Neural cell (in vitro differentiated cells): ENCODE measurements around the gene GLIS2. TPM values are rescaled to one million over a fixed set of nuclear protein-coding genes. Genes with fewer than 3 reads are reported as not detected.

Experiments
- H2AFZ ChIP-seq: fragments of 200-600, 300-800 bp; sonication (generic), shearing (Covaris generic); 2 replicates; pipeline ENCODE4 v1.6.0; 2014; ENCODE audit warnings: low read depth, mild to moderate bottlenecking, antibody characterized with exemption, low read length, moderate library complexity
- H3F3A ChIP-seq: fragments of 200-600 bp; shearing (Covaris generic); 2 replicates; pipeline ENCODE4 v1.6.1; 2016; ENCODE audit warnings: mild to moderate bottlenecking, moderate library complexity, mixed read lengths, antibody characterized with exemption, low read length; ENCODE audit not compliant: insufficient read depth, poor library complexity, severe bottlenecking
- H3K27ac ChIP-seq: fragments of 200-600, 300-800 bp; sonication (generic), shearing (Covaris generic); 2 replicates; pipeline ENCODE4 v1.5.1; 2014; ENCODE audit warnings: mild to moderate bottlenecking, low read length, moderate library complexity
- H3K27me3 ChIP-seq: fragments of 300-800, 200-600 bp; sonication (generic), shearing (Covaris generic); 2 replicates; pipeline ENCODE4 v1.6.0; 2014; ENCODE audit warnings: mild to moderate bottlenecking, low read depth, low read length, moderate library complexity; ENCODE audit not compliant: insufficient read depth
- H3K36me3 ChIP-seq: fragments of 300-800, 200-600 bp; sonication (generic), shearing (Covaris generic); 2 replicates; pipeline ENCODE4 v1.5.1; 2014; ENCODE audit warnings: mild to moderate bottlenecking, antibody characterized with exemption, low read length, moderate library complexity; ENCODE audit not compliant: insufficient read depth
- H3K4me2 ChIP-seq: fragments of 300-800, 200-600 bp; sonication (generic), shearing (Covaris generic); 2 replicates; pipeline ENCODE4 v1.6.0; 2014; ENCODE audit warnings: mild to moderate bottlenecking, low read length
- H3K4me3 ChIP-seq: fragments of 300-800, 200-600 bp; sonication (generic), shearing (Covaris generic); 2 replicates; pipeline ENCODE4 v1.5.1; 2014; ENCODE audit warnings: mild to moderate bottlenecking, low read length, moderate library complexity
- H3K79me2 ChIP-seq: fragments of 200-600 bp; shearing (Covaris generic); replicated peaks from 2 replicates; pipeline ENCODE4 v1.6.0; 2014; ENCODE audit warnings: mild to moderate bottlenecking, low read length, moderate library complexity; ENCODE audit not compliant: insufficient read depth
- H3K9ac ChIP-seq: fragments of 300-800, 200-600 bp; sonication (generic), shearing (Covaris generic); 2 replicates; pipeline ENCODE4 v1.6.1; 2016; ENCODE audit warnings: mild to moderate bottlenecking, low read length, mixed read lengths
- H3K9me2 ChIP-seq: fragments of 200-600 bp; shearing (Covaris generic); 2 replicates; pipeline ENCODE4 v1.6.1; 2016; ENCODE audit warnings: mild to moderate bottlenecking, low read length, mixed read lengths; ENCODE audit not compliant: insufficient read depth
- H3K9me3 ChIP-seq: fragments of 200-600, 300-800 bp; sonication (generic), shearing (Covaris generic); 2 replicates; pipeline ENCODE4 v1.6.1; 2016; ENCODE audit warnings: mild to moderate bottlenecking, mixed run types, low read length, moderate library complexity, mixed read lengths
- H4K20me1 ChIP-seq: fragments of 200-600 bp; shearing (Covaris generic); 2 replicates; pipeline ENCODE4 v1.6.1; 2016; ENCODE audit warnings: mild to moderate bottlenecking, mixed run types; ENCODE audit not compliant: insufficient read depth
- EP300 ChIP-seq: fragments of 450-650 bp; conservative IDR thresholded peaks from 2 replicates; pipeline ENCODE4 v1.6.1; 2014; ENCODE audit warnings: antibody characterized with exemption, mild to moderate bottlenecking, moderate library complexity; ENCODE audit not compliant: poor library complexity, severe bottlenecking
- EZH2 ChIP-seq: fragments of 200-600, 300-800 bp; shearing (Covaris generic), sonication (generic); IDR thresholded peaks from 2 replicates; pipeline ENCODE4 v1.6.1; 2014; ENCODE audit warnings: antibody characterized with exemption, low read length, borderline replicate concordance, mild to moderate bottlenecking; ENCODE audit not compliant: insufficient read depth, poor library complexity, severe bottlenecking
- MXI1 ChIP-seq: fragments of 450-650 bp; conservative IDR thresholded peaks from 2 replicates; pipeline ENCODE4 v1.6.1; 2014; ENCODE audit warnings: antibody characterized with exemption, mild to moderate bottlenecking; ENCODE audit not compliant: poor library complexity, severe bottlenecking
- POLR2AphosphoS5 ChIP-seq: IDR thresholded peaks from 2 replicates; pipeline ENCODE4 v1.6.1; 2012
- RAD21 ChIP-seq: fragments of 450-650 bp; conservative IDR thresholded peaks from 2 replicates; pipeline ENCODE4 v1.6.1; 2014; ENCODE audit warnings: antibody characterized with exemption, mild to moderate bottlenecking, moderate library complexity
- SMC3 ChIP-seq: fragments of 450-650 bp; conservative IDR thresholded peaks from 2 replicates; pipeline ENCODE4 v1.6.1; 2014; ENCODE audit warnings: antibody characterized with exemption, mild to moderate bottlenecking, moderate library complexity; ENCODE audit not compliant: poor library complexity
- TAF1 ChIP-seq: IDR thresholded peaks from 2 replicates; pipeline ENCODE4 v1.6.1; 2012; ENCODE audit warnings: low read depth
- polyA plus RNA-seq: library from polyadenylated mRNA; depleted of rRNA; stranded (reverse); fragments of >200 nt; gene quantifications from 2 replicates; pipeline ENCODE4 v1.2.3, GENCODE V29; 2014
- TF ChIP-seq, protein P1 (sequence below): fragments of 450-650 bp; IDR thresholded peaks from 2 replicates; pipeline ENCODE4 v1.5.1; 2014; ENCODE audit warnings: antibody characterized with exemption, mild to moderate bottlenecking, moderate library complexity; ENCODE audit not compliant: poor library complexity, severe bottlenecking
- TF ChIP-seq, protein P2 (sequence below): IDR thresholded peaks from 2 replicates; pipeline ENCODE4 v1.6.1; 2012; ENCODE audit warnings: borderline replicate concordance

GLIS2 gene
- polyA plus RNA-seq, 1 donor from 2014 or later, result 2.6 TPM

DNA sequence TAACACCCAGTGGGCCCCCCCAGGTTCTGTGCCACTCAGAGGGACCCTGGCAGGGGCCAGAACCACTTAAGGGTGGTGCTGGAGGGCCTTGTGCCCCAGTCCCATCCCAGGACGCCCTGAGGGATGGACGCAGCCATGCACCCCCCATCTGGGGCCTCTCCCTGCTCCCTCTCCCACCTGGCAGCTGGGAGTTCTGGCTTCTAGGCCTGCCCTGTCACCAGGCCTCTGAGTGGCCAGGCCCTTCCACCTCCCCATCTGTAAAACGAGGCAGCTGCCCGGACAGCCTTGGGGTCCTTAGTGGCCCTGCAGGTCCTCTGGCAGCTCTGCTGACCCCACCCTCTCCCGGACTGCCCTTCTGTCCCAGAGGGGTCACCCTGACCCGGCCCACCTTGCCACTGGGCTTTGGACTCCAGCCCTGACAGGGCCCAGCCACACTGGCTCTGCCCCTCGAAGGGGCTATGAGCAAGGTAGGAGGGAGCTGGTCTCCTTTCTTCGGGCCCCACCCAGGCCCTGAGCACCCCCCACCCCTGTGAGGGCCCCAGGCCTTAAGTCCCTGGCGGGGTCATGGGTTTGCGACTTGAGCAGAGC lies 22.9 kb downstream of the GLIS2 start:
- Histone ChIP-seq H3K4me2 (no peak overlapping the region), H3K79me2 (no peaks in the 10 kb centered on the region)

DNA sequence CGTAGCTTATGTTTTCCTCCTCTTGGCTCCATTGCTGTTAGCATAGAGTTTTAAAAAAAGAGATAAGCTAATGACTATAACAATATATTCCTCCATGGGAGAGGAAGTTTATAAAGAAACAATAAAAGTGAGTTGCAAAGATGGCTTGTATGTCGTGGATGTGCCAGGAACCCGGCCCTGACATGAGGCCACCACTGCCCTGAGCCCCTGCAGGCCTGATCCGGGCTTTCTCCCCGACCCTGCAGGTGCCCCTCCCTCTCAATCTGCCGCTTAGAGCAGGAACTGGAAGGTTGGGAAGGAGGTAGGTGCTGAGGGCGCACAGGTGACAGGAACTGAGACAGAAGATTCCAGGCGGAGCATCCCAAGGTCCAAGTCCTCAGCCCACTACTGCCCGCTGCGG lies 23.6 kb downstream of the GLIS2 start:
- H3K9ac ChIP-seq, result no peak overlapping the region
- H3K36me3 ChIP-seq, result no peaks in the 10 kb centered on the region
- no peak overlapping the region for H2AFZ ChIP-seq
- H3K9me3 ChIP-seq, result no peaks in the 10 kb centered on the region
- no peaks in the 10 kb centered on the region for H3K27me3 ChIP-seq
- H3K4me2 ChIP-seq, result no peak overlapping the region
- H3K4me3 ChIP-seq, result no peak overlapping the region
- TF ChIP-seq, protein P1, sequence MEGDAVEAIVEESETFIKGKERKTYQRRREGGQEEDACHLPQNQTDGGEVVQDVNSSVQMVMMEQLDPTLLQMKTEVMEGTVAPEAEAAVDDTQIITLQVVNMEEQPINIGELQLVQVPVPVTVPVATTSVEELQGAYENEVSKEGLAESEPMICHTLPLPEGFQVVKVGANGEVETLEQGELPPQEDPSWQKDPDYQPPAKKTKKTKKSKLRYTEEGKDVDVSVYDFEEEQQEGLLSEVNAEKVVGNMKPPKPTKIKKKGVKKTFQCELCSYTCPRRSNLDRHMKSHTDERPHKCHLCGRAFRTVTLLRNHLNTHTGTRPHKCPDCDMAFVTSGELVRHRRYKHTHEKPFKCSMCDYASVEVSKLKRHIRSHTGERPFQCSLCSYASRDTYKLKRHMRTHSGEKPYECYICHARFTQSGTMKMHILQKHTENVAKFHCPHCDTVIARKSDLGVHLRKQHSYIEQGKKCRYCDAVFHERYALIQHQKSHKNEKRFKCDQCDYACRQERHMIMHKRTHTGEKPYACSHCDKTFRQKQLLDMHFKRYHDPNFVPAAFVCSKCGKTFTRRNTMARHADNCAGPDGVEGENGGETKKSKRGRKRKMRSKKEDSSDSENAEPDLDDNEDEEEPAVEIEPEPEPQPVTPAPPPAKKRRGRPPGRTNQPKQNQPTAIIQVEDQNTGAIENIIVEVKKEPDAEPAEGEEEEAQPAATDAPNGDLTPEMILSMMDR, result no peak
- TF ChIP-seq POLR2AphosphoS5, result no peak
- no peak for TF ChIP-seq EP300
- no peak for TF ChIP-seq TAF1
- no peak for TF ChIP-seq MXI1
- TF ChIP-seq EZH2, result no peak
- TF ChIP-seq SMC3, result no peak
- H3K79me2 ChIP-seq, result no peaks in the 10 kb centered on the region
- H3K9me2 ChIP-seq, result no peaks in the 10 kb centered on the region
- H3K27ac ChIP-seq, result no peak overlapping the region
- H3F3A ChIP-seq, result no peaks in the 10 kb centered on the region
- H4K20me1 ChIP-seq, result no peaks in the 10 kb centered on the region

More for the DNA sequence above, 22.9 kb downstream of the GLIS2 start:
- H3F3A ChIP-seq, result no peaks in the 10 kb centered on the region
- no peaks in the 10 kb centered on the region for H4K20me1 ChIP-seq
- H3K9ac ChIP-seq, result no peak overlapping the region
- H3K9me2 ChIP-seq, result no peaks in the 10 kb centered on the region
- H3K27me3 ChIP-seq, result no peaks in the 10 kb centered on the region
- no peaks in the 10 kb centered on the region for H3K9me3 ChIP-seq
- no peak overlapping the region for H2AFZ ChIP-seq
- no peaks in the 10 kb centered on the region for H3K36me3 ChIP-seq
- no peak overlapping the region for H3K27ac ChIP-seq
- TF ChIP-seq EP300 (no peak), POLR2AphosphoS5 (no peak)
- TF ChIP-seq, protein P2, sequence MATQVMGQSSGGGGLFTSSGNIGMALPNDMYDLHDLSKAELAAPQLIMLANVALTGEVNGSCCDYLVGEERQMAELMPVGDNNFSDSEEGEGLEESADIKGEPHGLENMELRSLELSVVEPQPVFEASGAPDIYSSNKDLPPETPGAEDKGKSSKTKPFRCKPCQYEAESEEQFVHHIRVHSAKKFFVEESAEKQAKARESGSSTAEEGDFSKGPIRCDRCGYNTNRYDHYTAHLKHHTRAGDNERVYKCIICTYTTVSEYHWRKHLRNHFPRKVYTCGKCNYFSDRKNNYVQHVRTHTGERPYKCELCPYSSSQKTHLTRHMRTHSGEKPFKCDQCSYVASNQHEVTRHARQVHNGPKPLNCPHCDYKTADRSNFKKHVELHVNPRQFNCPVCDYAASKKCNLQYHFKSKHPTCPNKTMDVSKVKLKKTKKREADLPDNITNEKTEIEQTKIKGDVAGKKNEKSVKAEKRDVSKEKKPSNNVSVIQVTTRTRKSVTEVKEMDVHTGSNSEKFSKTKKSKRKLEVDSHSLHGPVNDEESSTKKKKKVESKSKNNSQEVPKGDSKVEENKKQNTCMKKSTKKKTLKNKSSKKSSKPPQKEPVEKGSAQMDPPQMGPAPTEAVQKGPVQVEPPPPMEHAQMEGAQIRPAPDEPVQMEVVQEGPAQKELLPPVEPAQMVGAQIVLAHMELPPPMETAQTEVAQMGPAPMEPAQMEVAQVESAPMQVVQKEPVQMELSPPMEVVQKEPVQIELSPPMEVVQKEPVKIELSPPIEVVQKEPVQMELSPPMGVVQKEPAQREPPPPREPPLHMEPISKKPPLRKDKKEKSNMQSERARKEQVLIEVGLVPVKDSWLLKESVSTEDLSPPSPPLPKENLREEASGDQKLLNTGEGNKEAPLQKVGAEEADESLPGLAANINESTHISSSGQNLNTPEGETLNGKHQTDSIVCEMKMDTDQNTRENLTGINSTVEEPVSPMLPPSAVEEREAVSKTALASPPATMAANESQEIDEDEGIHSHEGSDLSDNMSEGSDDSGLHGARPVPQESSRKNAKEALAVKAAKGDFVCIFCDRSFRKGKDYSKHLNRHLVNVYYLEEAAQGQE, result no peak
- H3K4me3 ChIP-seq, result no peak overlapping the region

DNA sequence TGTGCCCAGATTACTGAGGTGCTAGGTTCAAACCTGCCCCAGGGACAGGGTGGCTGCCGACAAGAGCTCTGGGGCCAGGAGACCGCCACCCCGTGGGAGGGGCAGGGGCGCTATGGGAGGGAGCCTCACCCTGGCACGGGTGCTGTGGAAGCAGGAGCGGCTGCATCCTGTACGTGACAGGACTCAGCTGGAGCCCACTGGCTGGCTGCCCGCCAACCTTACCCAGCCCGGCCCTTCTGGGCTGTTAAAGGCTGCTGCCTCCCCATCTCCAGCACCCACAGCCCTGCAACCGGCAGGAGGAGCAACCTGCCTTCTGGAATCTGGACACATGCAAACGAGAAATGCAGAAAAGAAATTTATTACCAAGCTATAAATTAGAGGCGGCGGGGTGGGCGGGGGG lies 24.0 kb downstream of the GLIS2 start:
- H3K27ac ChIP-seq, result no peak overlapping the region
- H3K4me3 ChIP-seq, result no peak overlapping the region
- no peaks in the 10 kb centered on the region for H3K79me2 ChIP-seq
- no peak overlapping the region for H2AFZ ChIP-seq
- H3K4me2 ChIP-seq, result no peak overlapping the region
- H3K9me3 ChIP-seq, result no peaks in the 10 kb centered on the region
- no peaks in the 10 kb centered on the region for H4K20me1 ChIP-seq
- H3F3A ChIP-seq, result no peaks in the 10 kb centered on the region
- no peaks in the 10 kb centered on the region for H3K9me2 ChIP-seq
- no peaks in the 10 kb centered on the region for H3K36me3 ChIP-seq
- no peak overlapping the region for H3K9ac ChIP-seq
- no peaks in the 10 kb centered on the region for H3K27me3 ChIP-seq
- no peak for TF ChIP-seq SMC3
- no peak for TF ChIP-seq MXI1
- TF ChIP-seq RAD21, result no peak
- no peak for TF ChIP-seq EP300
- TF ChIP-seq, protein P2, result no peak
- TF ChIP-seq EZH2, result no peak
- TF ChIP-seq TAF1, result no peak
- TF ChIP-seq, protein P1, result no peak
- TF ChIP-seq POLR2AphosphoS5, result no peak
